ENCODE results near the gene EFS. TPM values are rescaled to one million over a fixed set of nuclear protein-coding genes. Genes with fewer than 3 reads are reported as not detected.
"Not testable (repeated sequence)": the region's sequence is repeated elsewhere in the genome, so short reads cannot be mapped to it uniquely, and the experiment has no call there.

EFS gene
- total RNA-seq, 2 donors from 2014 or later = 1.1 to 2.3 TPM

- Histone ChIP-seq H3K36me3 (no peaks in the 10 kb centered on the region), H3K4me1 (no peaks in the 10 kb centered on the region), H3K4me3 (no peak overlapping the region), H3K27me3 (no peaks in the 10 kb centered on the region), H3K27ac (no peak overlapping the region), H3K9ac (ENCODE audit: low read depth in 2 of 2, low read length in 2 of 2) (no peak overlapping the region), H3K9me3 (no peaks in the 10 kb centered on the region)
- no peak for DNase-seq
- intact Hi-C loops (cut with DNase I) = no loop called here
- TF ChIP-seq CTCF (IDR thresholded peaks at IDR 0.05) = no peak
These were observed 33.4 kb upstream of the EFS start for GRCh38 chr14:23398348-23398747.

- TF ChIP-seq CTCF (IDR thresholded peaks at IDR 0.05) = no peak
- no peak for DNase-seq
- Histone ChIP-seq H3K9me3 (no peaks in the 10 kb centered on the region), H3K4me3 (no peak overlapping the region), H3K27ac (no peak overlapping the region), H3K4me1 (no peaks in the 10 kb centered on the region), H3K9ac (ENCODE audit: low read depth in 2 of 2, low read length in 2 of 2) (no peak overlapping the region), H3K36me3 (no peaks in the 10 kb centered on the region), H3K27me3 (no peaks in the 10 kb centered on the region)
- intact Hi-C loops (cut with DNase I) = no loop called here
These were observed 31.9 kb upstream of the EFS start for GRCh38 chr14:23396781-23397407.

- intact Hi-C loops (cut with DNase I) = no loop called here
- no peaks in the 10 kb centered on the region for H3K9me3 ChIP-seq
- H3K9ac ChIP-seq (ENCODE audit: low read depth in 2 of 2, low read length in 2 of 2) = no peak overlapping the region
- no peaks in the 10 kb centered on the region for H3K27me3 ChIP-seq
- no peaks in the 10 kb centered on the region for H3K4me1 ChIP-seq
- H3K27ac ChIP-seq = no peak overlapping the region
- DNase-seq = no peak
- H3K36me3 ChIP-seq = no peaks in the 10 kb centered on the region
- H3K4me3 ChIP-seq = no peak overlapping the region
- no peak for TF ChIP-seq CTCF (IDR thresholded peaks at IDR 0.05)
These were observed 31.2 kb upstream of the EFS start for GRCh38 chr14:23396126-23396525.

GRCh38 chr14:23392613-23393012 is 27.6 kb upstream of the EFS start:
- H3K9me3 ChIP-seq = no peaks in the 10 kb centered on the region
- no peak overlapping the region for H3K9ac ChIP-seq (ENCODE audit: low read depth in 2 of 2, low read length in 2 of 2)

GRCh38 chr14:23389871-23390270 is 24.9 kb upstream of the EFS start:
- intact Hi-C loops (cut with DNase I); H3K4me1 ChIP-seq; H3K36me3 ChIP-seq; H3K9me3 ChIP-seq; H3K27ac ChIP-seq; H3K9ac ChIP-seq (ENCODE audit: low read depth in 2 of 2, low read length in 2 of 2); DNase-seq; H3K4me3 ChIP-seq; H3K27me3 ChIP-seq: not testable (repeated sequence)

More at GRCh38 chr14:23392613-23393012, 27.6 kb upstream of the EFS start:
- no peaks in the 10 kb centered on the region for H3K4me1 ChIP-seq
- TF ChIP-seq CTCF (IDR thresholded peaks at IDR 0.05) = no peak
- no peak overlapping the region for H3K27ac ChIP-seq
- H3K36me3 ChIP-seq = no peaks in the 10 kb centered on the region
- no peaks in the 10 kb centered on the region for H3K27me3 ChIP-seq
- no peak for DNase-seq
- intact Hi-C loops (cut with DNase I) = no loop called here
- H3K4me3 ChIP-seq = no peak overlapping the region

- DNase-seq = no peak
- Histone ChIP-seq H3K27me3 (no peaks in the 10 kb centered on the region), H3K4me3 (no peak overlapping the region), H3K4me1 (no peaks in the 10 kb centered on the region), H3K9ac (ENCODE audit: low read depth in 2 of 2, low read length in 2 of 2) (no peak overlapping the region), H3K27ac (no peak overlapping the region), H3K9me3 (no peaks in the 10 kb centered on the region), H3K36me3 (no peaks in the 10 kb centered on the region)
- no peak for TF ChIP-seq CTCF (IDR thresholded peaks at IDR 0.05)
- intact Hi-C loops (cut with DNase I) = no loop called here
These were observed 24.4 kb upstream of the EFS start for GRCh38 chr14:23389396-23389795.
